MCF 10A (cell line): ENCODE data around the gene GNGT1. TPM values are rescaled to one million over a fixed set of nuclear protein-coding genes. Genes with fewer than 3 reads are reported as not detected.

Experiments
- Bru-seq: library from RNA; stranded (reverse); fragments of 400-500 nt; gene quantifications from one replicate; lab custom pipeline; 2021; lab: Mats Ljungman, UMichigan
- BruChase-seq, 2 experiments: library from RNA; stranded (reverse); fragments of 400-500 nt; gene quantifications; one replicate each; lab custom pipeline; 2021; lab: Mats Ljungman, UMichigan
- BruUV-seq: library from RNA; stranded (reverse); fragments of 400-500 nt; replicated peaks from 2 replicates; lab custom pipeline; 2021; lab: Mats Ljungman, UMichigan
- CTCF ChIA-PET: fragments of 300-600 bp; sonication (Branson Sonifier 250); formaldehyde crosslinking; extraction: SDS; loops from one replicate; lab custom pipeline; 2021; ENCODE audit warnings: antibody characterized with exemption, inconsistent platforms; lab: Yijun Ruan, JAX
- POLR2A ChIA-PET: fragments of 300-600, 350-650 bp; sonication (Branson Sonifier 250); formaldehyde crosslinking; extraction: SDS; loops from one replicate; lab custom pipeline; 2020; ENCODE audit warnings: antibody characterized with exemption, inconsistent platforms; lab: Yijun Ruan, JAX
- DNase-seq: peaks from one replicate; pipeline ENCODE4 v3.0.0-alpha.2; 2018; ENCODE audit not compliant: unreplicated experiment
- H3K27ac Mint-ChIP-seq: one replicate; pipeline ENCODE4 v1.8.0; 2022; ENCODE audit warnings: mild to moderate bottlenecking, low read depth, mixed read lengths; ENCODE audit not compliant: unreplicated experiment
- H3K27me3 Mint-ChIP-seq: one replicate; pipeline ENCODE4 v1.8.0; 2022; ENCODE audit warnings: mixed read lengths; ENCODE audit not compliant: insufficient read depth, unreplicated experiment
- H3K36me3 Mint-ChIP-seq: one replicate; pipeline ENCODE4 v1.8.0; 2022; ENCODE audit warnings: mild to moderate bottlenecking, moderate library complexity, mixed read lengths; ENCODE audit not compliant: insufficient read depth, unreplicated experiment
- H3K4me1 Mint-ChIP-seq: one replicate; pipeline ENCODE4 v1.8.0; 2022; ENCODE audit warnings: mixed read lengths; ENCODE audit not compliant: insufficient read depth, unreplicated experiment
- H3K4me3 Mint-ChIP-seq: one replicate; pipeline ENCODE4 v1.8.0; 2022; ENCODE audit warnings: mild to moderate bottlenecking, moderate library complexity, mixed read lengths; ENCODE audit not compliant: unreplicated experiment
- H3K9me3 Mint-ChIP-seq: one replicate; pipeline ENCODE4 v1.8.0; 2022; ENCODE audit warnings: mixed read lengths; ENCODE audit not compliant: unreplicated experiment
- intact Hi-C: fragments of 100-400 bp; cut with micrococcal nuclease; formaldehyde crosslinking; loops from 2 replicates; pipeline ENCODE4 v1.14.1; 2022
- long read RNA-seq: library from polyadenylated mRNA; stranded (forward); transcript quantifications from one replicate; pipeline ENCODE4 v2.0.0, GENCODE V29; 2022
- total RNA-seq: library from RNA; stranded (reverse); gene quantifications from 2 replicates; pipeline ENCODE4 v1.2.3, GENCODE V29; 2022
- TF ChIP-seq, protein P1 (sequence below): fragments of 200-600 bp; IDR thresholded peaks from one replicate; pipeline ENCODE4 v1.8.0; 2022; ENCODE audit warnings: antibody characterized with exemption, mild to moderate bottlenecking; ENCODE audit not compliant: unreplicated experiment

Gene GNGT1
- total RNA-seq (not detected in 2 replicates), Bru-seq, nascent RNA (percentile 0 among the genes with signal in this experiment), BruChase-seq, experiment 1, labeled RNA remaining after a 6-hour chase (percentile 1 among the genes with signal in this experiment), BruChase-seq, experiment 2, labeled RNA remaining after a 2-hour chase (percentile 1 among the genes with signal in this experiment)
- long read RNA-seq, result 0 reads

DNA sequence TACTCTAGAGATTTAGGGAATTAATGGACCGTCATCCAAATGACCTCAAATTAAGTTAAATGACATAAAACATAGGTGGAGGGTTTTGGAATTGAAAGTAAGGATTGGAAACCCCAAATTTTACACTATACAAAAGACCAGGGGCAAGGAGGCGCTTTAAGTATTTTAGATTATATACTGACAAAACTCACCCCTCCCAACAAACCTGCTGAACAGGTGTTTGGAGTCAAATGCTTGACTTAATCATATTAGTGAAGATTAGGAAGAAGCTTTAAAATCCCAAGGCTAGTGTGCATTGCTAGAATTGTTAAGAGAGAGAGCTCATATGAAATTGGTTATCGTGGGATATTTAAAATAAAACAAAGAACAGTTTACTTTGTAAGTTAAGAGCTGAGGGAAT is at the start of gene GNGT1:
Gene GNGT1, plus strand, starts transcription at position 301 of the 400 bp plus-strand sequence. CDS start 180 bp downstream, outside the sequence.
- Mint-ChIP-seq H3K27ac (no peak within 1 kb of the TSS), H3K27me3 (no peaks in the 10 kb centered on the region), H3K9me3 (no peaks in the 10 kb centered on the region), H3K4me1 (no peaks in the 10 kb centered on the region), H3K36me3 (no peaks in the 10 kb centered on the region), H3K4me3 (no peak within 1 kb of the TSS)
- no TSS peak for BruUV-seq
- TF ChIP-seq, protein P1, sequence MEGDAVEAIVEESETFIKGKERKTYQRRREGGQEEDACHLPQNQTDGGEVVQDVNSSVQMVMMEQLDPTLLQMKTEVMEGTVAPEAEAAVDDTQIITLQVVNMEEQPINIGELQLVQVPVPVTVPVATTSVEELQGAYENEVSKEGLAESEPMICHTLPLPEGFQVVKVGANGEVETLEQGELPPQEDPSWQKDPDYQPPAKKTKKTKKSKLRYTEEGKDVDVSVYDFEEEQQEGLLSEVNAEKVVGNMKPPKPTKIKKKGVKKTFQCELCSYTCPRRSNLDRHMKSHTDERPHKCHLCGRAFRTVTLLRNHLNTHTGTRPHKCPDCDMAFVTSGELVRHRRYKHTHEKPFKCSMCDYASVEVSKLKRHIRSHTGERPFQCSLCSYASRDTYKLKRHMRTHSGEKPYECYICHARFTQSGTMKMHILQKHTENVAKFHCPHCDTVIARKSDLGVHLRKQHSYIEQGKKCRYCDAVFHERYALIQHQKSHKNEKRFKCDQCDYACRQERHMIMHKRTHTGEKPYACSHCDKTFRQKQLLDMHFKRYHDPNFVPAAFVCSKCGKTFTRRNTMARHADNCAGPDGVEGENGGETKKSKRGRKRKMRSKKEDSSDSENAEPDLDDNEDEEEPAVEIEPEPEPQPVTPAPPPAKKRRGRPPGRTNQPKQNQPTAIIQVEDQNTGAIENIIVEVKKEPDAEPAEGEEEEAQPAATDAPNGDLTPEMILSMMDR, result no peak
- no peak for DNase-seq
- ChIA-PET CTCF (interaction anchor here (0.7 to 1.1 kb wide), 4 partner anchors 15 to 530 kb away, joined by 3 to 7 read pairs (median 5); partner anchors contain the start of gene GNG11), POLR2A (no interaction called here)
- intact Hi-C loops, result loop anchor here (10.0 kb wide), 2 partner anchors 281 to 489 kb away; partner anchors contain the start of gene COL1A2

DNA sequence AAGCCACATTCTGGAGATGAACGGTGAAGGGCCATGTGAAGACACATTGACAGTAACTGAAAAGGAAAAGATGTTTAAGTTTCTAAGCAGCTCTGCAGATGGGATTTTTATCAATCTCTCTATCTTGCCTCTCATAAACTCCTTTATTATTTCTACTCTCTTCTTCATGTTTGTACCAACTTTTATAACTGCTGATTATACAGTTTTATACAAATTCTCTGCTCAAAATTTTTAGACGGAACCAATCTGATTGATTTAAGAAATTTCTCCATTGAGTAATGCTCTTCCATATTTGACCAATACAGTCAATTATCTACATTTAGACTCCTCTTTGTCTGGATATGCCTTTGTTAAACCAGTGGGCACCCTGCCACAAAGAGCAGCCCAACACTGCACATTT is 47.5 kb upstream of the GNGT1 start:
- ChIA-PET CTCF (interaction anchor here (0.8 kb wide), 2 partner anchors 11 to 60 kb away, joined by 3 to 4 read pairs; no protein-coding TSS in a partner anchor), POLR2A (interaction anchor here (0.6 to 0.7 kb wide), 2 partner anchors 16 to 380 kb away, joined by 4 read pairs; no protein-coding TSS in a partner anchor)
- no peak for DNase-seq
- Mint-ChIP-seq H3K27me3 (no peaks in the 10 kb centered on the region), H3K4me1 (peaks cover 40% of the 10 kb centered on the region), H3K9me3 (no peaks in the 10 kb centered on the region), H3K4me3 (no peak overlapping the region), H3K27ac (no peak overlapping the region), H3K36me3 (peaks cover 7% of the 10 kb centered on the region)
- intact Hi-C loops, result no loop called here
- TF ChIP-seq, protein P1, result no peak
- no TSS peak for BruUV-seq

DNA sequence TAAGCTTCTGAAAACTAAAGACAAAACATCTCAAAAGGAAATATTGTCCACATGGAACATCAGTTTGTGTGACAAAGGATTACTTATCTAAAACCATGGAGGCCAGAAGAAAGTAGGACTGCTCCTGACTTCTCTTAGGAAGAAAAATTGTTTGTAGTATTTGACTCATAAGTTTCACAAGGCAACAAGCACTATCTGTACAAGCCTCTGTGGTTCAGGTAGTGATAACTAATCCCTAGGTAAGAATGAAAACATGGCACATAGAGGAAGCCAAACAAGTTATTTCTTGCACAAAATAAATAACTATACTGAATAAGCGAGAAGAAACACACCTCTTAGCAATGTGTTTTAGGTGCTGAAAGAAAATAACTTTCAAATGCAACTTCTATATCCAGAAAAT is 46.1 kb upstream of the GNGT1 start:
- Mint-ChIP-seq H3K9me3 (no peaks in the 10 kb centered on the region), H3K36me3 (peaks cover 7% of the 10 kb centered on the region), H3K4me3 (peak overlapping the region; percentile 26), H3K4me1 (peaks cover 39% of the 10 kb centered on the region), H3K27ac (peak overlapping the region; percentile 42), H3K27me3 (no peaks in the 10 kb centered on the region)
- ChIA-PET POLR2A (no interaction called here), CTCF (interaction anchor here (0.5 to 0.7 kb wide), 3 partner anchors 416 to 611 kb away, joined by 3 read pairs; no protein-coding TSS in a partner anchor)
- peak; percentile 6 for DNase-seq
- TF ChIP-seq, protein P1, result no peak
- no TSS peak for BruUV-seq
- intact Hi-C loops, result no loop called here

DNA sequence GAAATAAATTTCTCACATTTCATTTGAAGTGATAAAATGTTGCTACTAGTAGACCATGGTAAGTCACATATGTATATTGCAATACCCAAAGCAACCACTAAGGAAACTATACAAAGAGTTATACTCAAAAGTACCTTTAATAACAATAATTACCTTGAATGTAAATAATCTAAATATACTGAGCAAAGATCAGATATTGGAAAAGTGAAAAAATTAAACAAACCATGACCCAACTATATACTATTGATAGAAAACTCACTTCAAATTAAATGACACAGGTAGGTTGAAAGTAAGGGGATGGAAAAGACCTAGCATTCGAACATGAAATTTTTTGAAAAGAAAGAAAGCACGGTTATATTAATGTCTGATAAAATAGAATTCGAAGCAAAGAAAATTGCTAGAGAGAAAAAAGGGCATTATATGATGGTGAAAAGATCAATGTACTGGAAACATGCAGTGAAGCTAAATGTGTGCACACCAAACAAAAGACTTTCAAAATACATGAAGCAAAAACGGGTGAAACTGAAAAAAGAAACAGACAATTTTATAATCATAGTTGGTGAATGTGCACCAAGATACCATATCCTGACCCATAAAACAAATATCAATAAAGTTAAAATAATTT is 44.9 kb upstream of the GNGT1 start:
- Mint-ChIP-seq H3K4me1 (peaks cover 27% of the 10 kb centered on the region), H3K9me3 (no peaks in the 10 kb centered on the region), H3K36me3 (peaks cover 7% of the 10 kb centered on the region), H3K27me3 (no peaks in the 10 kb centered on the region), H3K27ac (no peak overlapping the region), H3K4me3 (no peak overlapping the region)
- TF ChIP-seq, protein P1, result peak; percentile 33
- no TSS peak for BruUV-seq
- intact Hi-C loops, result no loop called here
- no peak for DNase-seq
- CTCF ChIA-PET, result no interaction called here
- POLR2A ChIA-PET, result no interaction called here
